Measurements from ENCODE around the gene OR5B2. TPM values are rescaled to one million over a fixed set of nuclear protein-coding genes. Genes with fewer than 3 reads are reported as not detected.

OR5B2 gene
- total and polyA plus RNA-seq, 7 donors: not detected

DNA sequence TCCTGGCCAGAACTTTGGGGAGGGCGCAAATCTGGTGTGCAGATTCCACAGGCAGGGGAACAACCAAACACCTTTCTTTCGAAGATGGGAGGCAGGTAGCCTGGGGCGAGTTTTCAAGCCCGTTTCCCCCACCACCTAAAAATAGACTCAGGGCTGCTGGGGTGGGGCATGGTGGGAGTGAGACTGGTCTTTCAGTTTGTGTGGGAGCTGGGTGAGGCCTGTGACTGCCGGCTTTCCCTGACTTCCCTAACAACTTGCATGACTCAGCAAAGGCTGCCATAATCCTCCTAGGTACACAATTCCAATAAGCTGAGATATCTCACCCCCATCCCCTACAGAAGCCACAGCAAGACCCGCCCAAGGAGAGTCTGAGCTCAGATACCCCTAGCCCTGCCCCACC is 18.4 kb upstream of the OR5B2 start:
- H3K27me3 ChIP-seq (ENCODE audit: insufficient read depth in 3 of 3, low read length in 2 of 3): no peaks in the 10 kb centered on the region

GRCh38 chr11:58444300-58444699 is 16.4 kb upstream of the OR5B2 start:
- Histone ChIP-seq H3K9me3 (peaks cover 10% of the 10 kb centered on the region), H3K27ac (no peak overlapping the region), H3K4me1 (no peaks in the 10 kb centered on the region), H3K4me3 (no peak overlapping the region), H3K27me3 (ENCODE audit: insufficient read depth in 3 of 3, low read length in 2 of 3) (no peaks in the 10 kb centered on the region), H3K36me3 (ENCODE audit: insufficient read depth in 1 of 2, low read depth in 1 of 2) (no peaks in the 10 kb centered on the region)
- 85 to 90% (median 85%) methylated on average over 2 of the region's 2 CpGs for WGBS, 3 donors
- no peak for ATAC-seq
- intact Hi-C loops (cut with DNase I): no loop called here
- DNase-seq: no peak
- TF ChIP-seq, protein P1, sequence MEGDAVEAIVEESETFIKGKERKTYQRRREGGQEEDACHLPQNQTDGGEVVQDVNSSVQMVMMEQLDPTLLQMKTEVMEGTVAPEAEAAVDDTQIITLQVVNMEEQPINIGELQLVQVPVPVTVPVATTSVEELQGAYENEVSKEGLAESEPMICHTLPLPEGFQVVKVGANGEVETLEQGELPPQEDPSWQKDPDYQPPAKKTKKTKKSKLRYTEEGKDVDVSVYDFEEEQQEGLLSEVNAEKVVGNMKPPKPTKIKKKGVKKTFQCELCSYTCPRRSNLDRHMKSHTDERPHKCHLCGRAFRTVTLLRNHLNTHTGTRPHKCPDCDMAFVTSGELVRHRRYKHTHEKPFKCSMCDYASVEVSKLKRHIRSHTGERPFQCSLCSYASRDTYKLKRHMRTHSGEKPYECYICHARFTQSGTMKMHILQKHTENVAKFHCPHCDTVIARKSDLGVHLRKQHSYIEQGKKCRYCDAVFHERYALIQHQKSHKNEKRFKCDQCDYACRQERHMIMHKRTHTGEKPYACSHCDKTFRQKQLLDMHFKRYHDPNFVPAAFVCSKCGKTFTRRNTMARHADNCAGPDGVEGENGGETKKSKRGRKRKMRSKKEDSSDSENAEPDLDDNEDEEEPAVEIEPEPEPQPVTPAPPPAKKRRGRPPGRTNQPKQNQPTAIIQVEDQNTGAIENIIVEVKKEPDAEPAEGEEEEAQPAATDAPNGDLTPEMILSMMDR (IDR thresholded peaks at IDR 0.05): no peak

More for the DNA sequence above, 18.4 kb upstream of the OR5B2 start:
- no peak overlapping the region for H3K4me3 ChIP-seq
- H3K27ac ChIP-seq: no peak overlapping the region
- WGBS, 3 donors: 82 to 85% (median 85%) methylated on average over 6 of the region's 6 CpGs
- intact Hi-C loops (cut with DNase I): no loop called here
- DNase-seq (no peak), ATAC-seq (no peak)
- no peaks in the 10 kb centered on the region for H3K4me1 ChIP-seq
- H3K9me3 ChIP-seq: peaks cover 22% of the 10 kb centered on the region
- no peaks in the 10 kb centered on the region for H3K36me3 ChIP-seq (ENCODE audit: insufficient read depth in 1 of 2, low read depth in 1 of 2)
- TF ChIP-seq, protein P1 (IDR thresholded peaks at IDR 0.05): no peak

- ATAC-seq: no peak
Observed at GRCh38 chr11:58442136-58442535, 14.2 kb upstream of the OR5B2 start, which contains the start of gene OR5B12. TSS of gene OR5B12 (minus strand) at chr11:58442236. CDS start at chr11:58440151, 2,085 bp downstream.

GRCh38 chr11:58438486-58438885 is 10.6 kb upstream of the OR5B2 start:
- no peaks in the 10 kb centered on the region for H3K36me3 ChIP-seq (ENCODE audit: insufficient read depth in 1 of 2, low read depth in 1 of 2)
- H3K27me3 ChIP-seq (ENCODE audit: insufficient read depth in 3 of 3, low read length in 2 of 3): no peaks in the 10 kb centered on the region
- intact Hi-C loops (cut with DNase I): no loop called here
- TF ChIP-seq, protein P1 (IDR thresholded peaks at IDR 0.05): no peak
- 25 to 43% (median 36%) methylated on average over 4 of the region's 4 CpGs for WGBS, 3 donors
- no peaks in the 10 kb centered on the region for H3K4me1 ChIP-seq
- no peak for ATAC-seq
- no peak overlapping the region for H3K4me3 ChIP-seq
- no peak for DNase-seq
- H3K27ac ChIP-seq: no peak overlapping the region
- H3K9me3 ChIP-seq: peaks cover 7% of the 10 kb centered on the region

More at GRCh38 chr11:58442136-58442535, 14.2 kb upstream of the OR5B2 start, which contains the start of gene OR5B12:
- Histone ChIP-seq H3K4me1 (no peaks in the 10 kb centered on the region), H3K27me3 (ENCODE audit: insufficient read depth in 3 of 3, low read length in 2 of 3) (no peaks in the 10 kb centered on the region), H3K9me3 (peaks cover 16% of the 10 kb centered on the region), H3K36me3 (ENCODE audit: insufficient read depth in 1 of 2, low read depth in 1 of 2) (no peaks in the 10 kb centered on the region), H3K4me3 (no peak within 1 kb of the TSS), H3K27ac (no peak within 1 kb of the TSS)
- 84 to 89% (median 88%) methylated on average over 1 of the region's 1 CpG for WGBS, 3 donors
- TF ChIP-seq, protein P1 (IDR thresholded peaks at IDR 0.05): no peak
- no peak for DNase-seq
- intact Hi-C loops (cut with DNase I): no loop called here

DNA sequence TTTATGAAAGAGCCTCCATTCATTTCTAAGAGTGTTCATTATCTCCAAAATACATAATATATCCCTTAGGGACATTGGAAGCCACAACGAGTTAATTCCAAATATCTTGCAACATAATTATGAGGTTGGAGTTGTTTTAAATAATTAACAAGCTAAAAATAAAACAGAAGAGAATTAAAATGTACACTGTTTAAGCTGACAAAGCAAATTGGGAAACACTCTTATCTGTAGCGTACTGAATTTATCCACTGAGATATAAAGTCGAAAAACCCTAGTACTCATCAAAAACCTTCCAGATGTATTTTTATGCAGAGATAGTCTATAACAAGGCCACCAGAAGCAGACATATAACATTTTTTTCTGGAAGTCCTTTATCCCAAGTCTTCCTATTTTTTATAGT is 6.3 kb upstream of the OR5B2 start:
- Histone ChIP-seq H3K27me3 (ENCODE audit: insufficient read depth in 3 of 3, low read length in 2 of 3) (no peaks in the 10 kb centered on the region), H3K4me3 (no peak overlapping the region), H3K27ac (no peak overlapping the region), H3K9me3 (peaks cover 12% of the 10 kb centered on the region), H3K36me3 (ENCODE audit: insufficient read depth in 1 of 2, low read depth in 1 of 2) (no peaks in the 10 kb centered on the region), H3K4me1 (no peaks in the 10 kb centered on the region)
- no peak for ATAC-seq
- DNase-seq: no peak
- TF ChIP-seq, protein P1 (IDR thresholded peaks at IDR 0.05): no peak
- 83 to 86% (median 85%) methylated on average over 3 of the region's 3 CpGs for WGBS, 3 donors
- intact Hi-C loops (cut with DNase I): no loop called here

Measured in psoas muscle (tissue), 8 donors.